ENCODE results near the gene AEN. TPM values are rescaled to one million over a fixed set of nuclear protein-coding genes. Genes with fewer than 3 reads are reported as not detected.

Gene AEN
- total RNA-seq, 4 donors from 2014 or later, result 7.7 to 10.3 (median 8.4) TPM

DNA sequence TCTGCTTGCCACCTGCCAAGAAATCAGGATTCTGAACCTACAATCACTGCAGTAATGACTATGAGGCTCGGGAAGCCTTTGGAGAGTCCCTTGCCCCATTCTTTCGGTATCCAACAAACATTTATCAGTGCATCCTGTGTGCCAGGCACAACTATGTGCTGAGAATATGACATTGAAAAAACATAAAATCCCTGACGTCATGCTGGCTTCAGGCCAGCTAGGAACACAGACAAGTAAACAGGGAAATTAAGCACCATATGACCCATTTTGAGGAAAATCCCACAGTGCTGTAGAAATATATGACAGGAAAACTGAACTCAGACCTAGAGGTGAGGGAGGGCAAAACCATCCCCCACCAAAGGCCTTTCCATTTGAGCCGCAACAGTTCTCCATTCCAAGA is 40.6 kb upstream of the AEN start:
- no peak overlapping the region for H3K4me3 ChIP-seq (ENCODE audit: low read depth, poor library complexity, severe bottlenecking)
- DNase-seq (ENCODE audit: low spot score in 2 of 2), result no peak
- 57% methylated on average over 4 of the region's 4 CpGs for WGBS, 2 donors

GRCh38 chr15:88586401-88587162 is 34.6 kb upstream of the AEN start:
- intact Hi-C loops (cut with DNase I; ENCODE audit: low total_unique reads), result no loop called here
- 36 to 47% methylated on average over 4 of the region's 4 CpGs for WGBS, 2 donors
- DNase-seq (ENCODE audit: low spot score in 2 of 2), result no peak
- H3K4me3 ChIP-seq (ENCODE audit: low read depth, poor library complexity, severe bottlenecking), result no peak overlapping the region
- TF ChIP-seq POLR2A (IDR thresholded peaks at IDR 0.05) (no peak), CTCF (IDR thresholded peaks at IDR 0.05) (no peak)

More for the DNA sequence above, 40.6 kb upstream of the AEN start:
- intact Hi-C loops (cut with DNase I; ENCODE audit: low total_unique reads), result no loop called here
- TF ChIP-seq CTCF (IDR thresholded peaks at IDR 0.05), result no peak
- TF ChIP-seq POLR2A (IDR thresholded peaks at IDR 0.05), result no peak

- H3K4me3 ChIP-seq (ENCODE audit: low read depth, poor library complexity, severe bottlenecking), result no peak overlapping the region
- TF ChIP-seq CTCF (IDR thresholded peaks at IDR 0.05) (no peak), POLR2A (IDR thresholded peaks at IDR 0.05) (no peak)
- intact Hi-C loops (cut with DNase I; ENCODE audit: low total_unique reads), result no loop called here
- WGBS, 2 donors, result 84% methylated on average over 6 of the region's 6 CpGs
- DNase-seq (ENCODE audit: low spot score in 2 of 2), result no peak
Observed at GRCh38 chr15:88590759-88591158, 30.4 kb upstream of the AEN start.

- no peak for DNase-seq (ENCODE audit: low spot score in 2 of 2)
- no peak overlapping the region for H3K4me3 ChIP-seq (ENCODE audit: low read depth, poor library complexity, severe bottlenecking)
- no peak for TF ChIP-seq POLR2A (IDR thresholded peaks at IDR 0.05)
- intact Hi-C loops (cut with DNase I; ENCODE audit: low total_unique reads), result no loop called here
Observed at GRCh38 chr15:88591384-88591783, 29.8 kb upstream of the AEN start.

- no peak for TF ChIP-seq CTCF (IDR thresholded peaks at IDR 0.05)
- intact Hi-C loops (cut with DNase I; ENCODE audit: low total_unique reads), result no loop called here
- DNase-seq (ENCODE audit: low spot score in 2 of 2), result no peak
- H3K4me3 ChIP-seq (ENCODE audit: low read depth, poor library complexity, severe bottlenecking), result no peak overlapping the region
- 8 to 10% methylated on average over 14 of the region's 14 CpGs for WGBS, 2 donors
Observed at GRCh38 chr15:88603885-88604284, 17.3 kb upstream of the AEN start.

DNA sequence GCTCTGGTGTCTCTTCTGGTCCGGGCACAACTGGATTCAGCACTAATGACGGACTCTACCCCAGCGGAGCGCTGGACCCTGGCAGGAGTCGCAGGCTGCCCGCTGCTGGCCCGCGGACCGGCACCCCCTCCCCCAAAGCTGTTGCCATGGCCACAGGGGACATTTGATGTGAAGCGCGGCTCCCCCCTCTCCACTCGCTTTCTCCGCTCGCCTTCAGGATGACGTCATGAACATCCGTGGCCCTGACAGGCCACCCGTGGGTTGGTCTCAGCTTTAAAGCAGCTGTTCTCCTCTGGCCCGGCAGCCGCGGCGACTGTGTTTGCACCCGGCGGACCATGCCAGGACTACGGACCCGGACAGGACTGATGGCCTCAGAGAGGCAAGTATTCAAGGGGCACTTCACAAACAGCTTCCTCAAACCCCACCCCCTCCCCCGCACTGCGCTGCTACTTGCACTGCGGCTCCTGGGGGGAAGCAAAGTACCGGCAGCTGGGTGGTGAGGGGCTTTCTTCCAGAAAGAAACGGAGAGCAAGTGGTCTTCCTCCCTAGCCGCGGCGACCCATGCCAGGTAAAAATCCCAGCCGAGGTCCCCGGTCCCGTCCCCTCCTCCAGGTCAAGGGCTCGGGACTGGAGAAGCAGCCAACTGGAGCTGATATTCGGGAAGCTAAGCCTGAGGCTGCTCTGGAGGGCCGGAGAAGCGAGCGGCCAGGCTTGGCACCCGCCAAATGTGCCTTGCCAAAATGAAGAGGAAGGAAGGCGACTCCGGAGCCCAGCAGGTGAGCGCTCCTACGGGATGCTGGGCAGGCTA is 16.6 kb upstream of the AEN start:
- H3K4me3 ChIP-seq (ENCODE audit: low read depth, poor library complexity, severe bottlenecking), result no peak overlapping the region
- intact Hi-C loops (cut with DNase I; ENCODE audit: low total_unique reads), result no loop called here
- 1 to 2% methylated on average over 20 to 32 of the region's 46 CpGs for WGBS, 2 donors
- DNase-seq (ENCODE audit: low spot score in 2 of 2), result no peak
- no peak for TF ChIP-seq CTCF (IDR thresholded peaks at IDR 0.05)
- TF ChIP-seq POLR2A (IDR thresholded peaks at IDR 0.05), result no peak

Data from lower leg skin (tissue), 4 donors.